DND-41 (cell line): ENCODE measurements around the gene SLC22A3.

Experiments used
- ATAC-seq: fragments of 200-7000 bp; cut with Tn5 transposase; 3 replicates; pipeline ENCODE4 v1.9.1; 2021; ENCODE audit warnings: low read depth; ENCODE audit not compliant: insufficient read depth
- DNase-seq: peaks from one replicate; pipeline ENCODE4 v3.0.0-alpha.2; 2020
- H2AFZ ChIP-seq: 2 replicates; pipeline ENCODE4 v1.6.0; 2012; ENCODE audit warnings: low read depth, low read length
- H3K27ac ChIP-seq: 2 replicates; pipeline ENCODE4 v1.5.1; 2012; ENCODE audit warnings: low read length, inconsistent platforms
- H3K27me3 ChIP-seq: fragments of 200-600 bp; sonication (generic); 2 replicates; pipeline ENCODE4 v1.6.0; 2012; ENCODE audit warnings: low read length, mild to moderate bottlenecking, inconsistent platforms; ENCODE audit not compliant: insufficient read depth, poor library complexity
- H3K36me3 ChIP-seq: 2 replicates; pipeline ENCODE4 v1.5.1; 2012; ENCODE audit warnings: low read length, inconsistent platforms; ENCODE audit not compliant: insufficient read depth
- H3K4me1 ChIP-seq: 2 replicates; pipeline ENCODE4 v1.5.1; 2012; ENCODE audit warnings: mild to moderate bottlenecking, low read length; ENCODE audit not compliant: insufficient read depth
- H3K4me2 ChIP-seq: 2 replicates; pipeline ENCODE4 v1.6.0; 2012; ENCODE audit warnings: mild to moderate bottlenecking, moderate library complexity, low read length, inconsistent platforms; ENCODE audit not compliant: insufficient read depth
- H3K4me3 ChIP-seq, 2 experiments: fragments of 200-600 bp in 1 of 2; shearing (Covaris generic) in 1 of 2; 2 replicates each; pipeline ENCODE4 v1.5.1; 2012 to 2016; ENCODE audit warnings: inconsistent platforms in 2 of 2, low read length in 2 of 2, mild to moderate bottlenecking in 2 of 2, low read depth in 1 of 2, moderate library complexity in 1 of 2
- H3K79me2 ChIP-seq: 2 replicates; pipeline ENCODE4 v1.6.0; 2012; ENCODE audit warnings: low read length, inconsistent platforms; ENCODE audit not compliant: insufficient read depth
- H3K9ac ChIP-seq: 2 replicates; pipeline ENCODE4 v1.6.0; 2012; ENCODE audit warnings: low read depth, mild to moderate bottlenecking, inconsistent platforms, low read length, moderate library complexity
- H3K9me3 ChIP-seq: 2 replicates; pipeline ENCODE4 v1.5.1; 2012; ENCODE audit warnings: low read length, moderate library complexity, mild to moderate bottlenecking, inconsistent platforms; ENCODE audit not compliant: insufficient read depth, severe bottlenecking
- H4K20me1 ChIP-seq: 2 replicates; pipeline ENCODE4 v1.6.0; 2012; ENCODE audit warnings: low read length; ENCODE audit not compliant: insufficient read depth
- EZH2 ChIP-seq: IDR thresholded peaks from 3 replicates; pipeline ENCODE4 v1.6.1; 2012; ENCODE audit warnings: borderline replicate concordance, low read depth, mild to moderate bottlenecking, moderate library complexity, low read length, inconsistent platforms; ENCODE audit not compliant: severe bottlenecking
- TF ChIP-seq, protein P1 (sequence below): IDR thresholded peaks from 2 replicates; pipeline ENCODE4 v1.5.1; 2012; ENCODE audit warnings: borderline replicate concordance, low read length, moderate library complexity, mild to moderate bottlenecking; ENCODE audit not compliant: poor library complexity, severe bottlenecking; ENCODE audit errors: extremely low read depth

SLC22A3 gene

DNA sequence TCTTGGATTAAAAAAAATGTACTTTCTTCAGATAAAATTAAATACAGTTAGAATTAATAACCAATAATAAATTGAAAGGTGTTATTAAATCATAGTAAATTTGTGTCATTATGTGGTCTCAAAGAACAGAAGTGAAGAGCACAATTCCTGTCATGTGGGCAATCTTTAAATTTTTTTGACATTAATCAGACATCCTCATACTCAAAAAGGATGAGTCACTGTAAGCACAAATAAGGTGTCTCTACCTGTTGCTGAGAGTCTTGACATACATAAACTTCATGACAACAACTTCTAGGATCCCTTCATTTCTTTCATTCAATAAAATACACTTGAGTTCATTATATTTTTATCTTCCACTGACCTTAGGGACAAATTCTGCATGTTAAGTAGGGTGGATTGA lies 76.1 kb downstream of the SLC22A3 start:
- no peaks in the 10 kb centered on the region for H3K9me3 ChIP-seq
- no peaks in the 10 kb centered on the region for H4K20me1 ChIP-seq
- no peak overlapping the region for H3K4me2 ChIP-seq
- no peak overlapping the region for H3K27ac ChIP-seq
- no peaks in the 10 kb centered on the region for H3K36me3 ChIP-seq
- no peak overlapping the region for H3K9ac ChIP-seq
- H2AFZ ChIP-seq, result no peak overlapping the region
- H3K27me3 ChIP-seq, result no peaks in the 10 kb centered on the region
- H3K79me2 ChIP-seq, result no peaks in the 10 kb centered on the region
- no peak for TF ChIP-seq EZH2
- TF ChIP-seq, protein P1, sequence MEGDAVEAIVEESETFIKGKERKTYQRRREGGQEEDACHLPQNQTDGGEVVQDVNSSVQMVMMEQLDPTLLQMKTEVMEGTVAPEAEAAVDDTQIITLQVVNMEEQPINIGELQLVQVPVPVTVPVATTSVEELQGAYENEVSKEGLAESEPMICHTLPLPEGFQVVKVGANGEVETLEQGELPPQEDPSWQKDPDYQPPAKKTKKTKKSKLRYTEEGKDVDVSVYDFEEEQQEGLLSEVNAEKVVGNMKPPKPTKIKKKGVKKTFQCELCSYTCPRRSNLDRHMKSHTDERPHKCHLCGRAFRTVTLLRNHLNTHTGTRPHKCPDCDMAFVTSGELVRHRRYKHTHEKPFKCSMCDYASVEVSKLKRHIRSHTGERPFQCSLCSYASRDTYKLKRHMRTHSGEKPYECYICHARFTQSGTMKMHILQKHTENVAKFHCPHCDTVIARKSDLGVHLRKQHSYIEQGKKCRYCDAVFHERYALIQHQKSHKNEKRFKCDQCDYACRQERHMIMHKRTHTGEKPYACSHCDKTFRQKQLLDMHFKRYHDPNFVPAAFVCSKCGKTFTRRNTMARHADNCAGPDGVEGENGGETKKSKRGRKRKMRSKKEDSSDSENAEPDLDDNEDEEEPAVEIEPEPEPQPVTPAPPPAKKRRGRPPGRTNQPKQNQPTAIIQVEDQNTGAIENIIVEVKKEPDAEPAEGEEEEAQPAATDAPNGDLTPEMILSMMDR, result no peak
- H3K4me1 ChIP-seq, result no peaks in the 10 kb centered on the region
- ATAC-seq, result no peak
- DNase-seq, result no peak
- no peak overlapping the region for H3K4me3 ChIP-seq

- no peaks in the 10 kb centered on the region for H3K36me3 ChIP-seq
- H2AFZ ChIP-seq, result no peak overlapping the region
- H3K9me3 ChIP-seq, result no peaks in the 10 kb centered on the region
- no peak overlapping the region for H3K4me3 ChIP-seq
- no peaks in the 10 kb centered on the region for H3K4me1 ChIP-seq
- no peaks in the 10 kb centered on the region for H3K27me3 ChIP-seq
- ATAC-seq (no peak), DNase-seq (no peak)
- no peak overlapping the region for H3K9ac ChIP-seq
- H3K4me2 ChIP-seq, result no peak overlapping the region
- no peak for TF ChIP-seq EZH2
- TF ChIP-seq, protein P1, result no peak
- H3K79me2 ChIP-seq, result no peaks in the 10 kb centered on the region
- no peak overlapping the region for H3K27ac ChIP-seq
- no peaks in the 10 kb centered on the region for H4K20me1 ChIP-seq
Observed at GRCh38 chr6:160426136-160426535, 78.0 kb downstream of the SLC22A3 start.

GRCh38 chr6:160427312-160428068 lies 79.3 kb downstream of the SLC22A3 start:
- Histone ChIP-seq H3K79me2 (no peaks in the 10 kb centered on the region), H3K9me3 (no peaks in the 10 kb centered on the region), H4K20me1 (no peaks in the 10 kb centered on the region), H3K4me2 (no peak overlapping the region), H3K4me1 (no peaks in the 10 kb centered on the region), H3K27me3 (no peaks in the 10 kb centered on the region), H2AFZ (no peak overlapping the region), H3K9ac (no peak overlapping the region), H3K36me3 (no peaks in the 10 kb centered on the region), H3K27ac (no peak overlapping the region), H3K4me3 (no peak overlapping the region)
- no peak for TF ChIP-seq EZH2
- TF ChIP-seq, protein P1, result no peak
- DNase-seq (no peak), ATAC-seq (no peak)
